ENCODE data around the gene LPCAT4. TPM values are rescaled to one million over a fixed set of nuclear protein-coding genes. Genes with fewer than 3 reads are reported as not detected.
"Not testable (repeated sequence)": the region's sequence is repeated elsewhere in the genome, so short reads cannot be mapped to it uniquely, and the experiment has no call there.

The LPCAT4 gene
- total RNA-seq, 8 experiments from 2014 or later: 9.9 to 39.6 (median 21.8) TPM

GRCh38 chr15:34359416-34359815 lies 7.6 kb downstream of the LPCAT4 start:
- ATAC-seq (replicated peaks in 6 of 8): peak in 1 of 8 experiments; percentile 39
- in situ Hi-C loops (cut with MboI; ENCODE audit: low pct_unique_long_range_greater_than_20kb in 2 of 9, low sequenced_read_pairs in 9 of 9, unreplicated experiment in 9 of 9): loop anchor here in 3 of 9 experiments (25.0 kb wide), 2 partner anchors 228 to 247 kb away; partner anchors contain the start of genes GOLGA8B (in 2 of the 3), EMC7 (in 1 of the 3) and PGBD4 (in 1 of the 3)
- 40 to 100% (median 80%) methylated on average over 1 to 3 of the region's 3 CpGs; no CpG with 5 or more reads in 6 of the 10 experiments for WGBS, 10 experiments

GRCh38 chr15:34358948-34359347 lies 8.0 kb downstream of the LPCAT4 start:
- Histone ChIP-seq H3K4me1 (replicated peaks in 1 of 2) (no peaks in the 10 kb centered on the region), H3K27ac (no peak overlapping the region), H3K4me3 (no peak overlapping the region)
- in situ Hi-C loops (cut with MboI; ENCODE audit: low pct_unique_long_range_greater_than_20kb in 2 of 9, low sequenced_read_pairs in 9 of 9, unreplicated experiment in 9 of 9): loop anchor here in 3 of 9 experiments (25.0 kb wide), 2 partner anchors 228 to 247 kb away; partner anchors contain the start of genes GOLGA8B (in 2 of the 3), EMC7 (in 1 of the 3) and PGBD4 (in 1 of the 3)
- WGBS, 10 experiments: 81 to 100% (median 92%) methylated on average over 1 to 3 of the region's 4 CpGs; no CpG with 5 or more reads in 5 of the 10 experiments
- ATAC-seq (replicated peaks in 6 of 8): no peak

More at GRCh38 chr15:34359416-34359815, 7.6 kb downstream of the LPCAT4 start:
- Histone ChIP-seq H3K4me3 (no peak overlapping the region), H3K27ac (no peak overlapping the region), H3K4me1 (replicated peaks in 1 of 2) (no peaks in the 10 kb centered on the region)

GRCh38 chr15:34358367-34358766 lies 8.6 kb downstream of the LPCAT4 start:
- H3K27ac ChIP-seq: no peak overlapping the region
- 64 to 100% (median 93%) methylated on average over 1 to 3 of the region's 3 CpGs; no CpG with 5 or more reads in 3 of the 10 experiments for WGBS, 10 experiments
- no peaks in the 10 kb centered on the region for H3K4me1 ChIP-seq (replicated peaks in 1 of 2)
- in situ Hi-C loops (cut with MboI; ENCODE audit: low pct_unique_long_range_greater_than_20kb in 2 of 9, low sequenced_read_pairs in 9 of 9, unreplicated experiment in 9 of 9): loop anchor here in 3 of 9 experiments (25.0 kb wide), 2 partner anchors 229 to 246 kb away; partner anchors contain the start of genes GOLGA8B (in 2 of the 3), EMC7 (in 1 of the 3) and PGBD4 (in 1 of the 3)
- peak in 1 of 8 experiments; percentile 35 for ATAC-seq (replicated peaks in 6 of 8)
- no peak overlapping the region for H3K4me3 ChIP-seq

- WGBS, 10 experiments: 25 to 100% (median 86%) methylated on average over 1 of the region's 1 CpG; no CpG with 5 or more reads in 5 of the 10 experiments
- H3K4me3 ChIP-seq: no peak overlapping the region
- no peaks in the 10 kb centered on the region for H3K4me1 ChIP-seq (replicated peaks in 1 of 2)
- no peak for ATAC-seq (replicated peaks in 6 of 8)
- in situ Hi-C loops (cut with MboI; ENCODE audit: low pct_unique_long_range_greater_than_20kb in 2 of 9, low sequenced_read_pairs in 9 of 9, unreplicated experiment in 9 of 9): loop anchor here in 3 of 9 experiments (25.0 kb wide), 2 partner anchors 230 to 245 kb away; partner anchors contain the start of genes GOLGA8B (in 2 of the 3), EMC7 (in 1 of the 3) and PGBD4 (in 1 of the 3)
- H3K27ac ChIP-seq: no peak overlapping the region
Observed at GRCh38 chr15:34357653-34358052, 9.3 kb downstream of the LPCAT4 start.

GRCh38 chr15:34355241-34355640 lies 11.8 kb downstream of the LPCAT4 start:
- in situ Hi-C loops (cut with MboI; ENCODE audit: low pct_unique_long_range_greater_than_20kb in 2 of 9, low sequenced_read_pairs in 9 of 9, unreplicated experiment in 9 of 9): loop anchor here in 3 of 9 experiments (25.0 kb wide), 2 partner anchors 232 to 243 kb away; partner anchors contain the start of genes GOLGA8B (in 2 of the 3), EMC7 (in 1 of the 3) and PGBD4 (in 1 of the 3)
- no peak for ATAC-seq (replicated peaks in 6 of 8)
- 58 to 100% (median 91%) methylated on average over 1 to 7 of the region's 9 CpGs; no CpG with 5 or more reads in 2 of the 10 experiments for WGBS, 10 experiments
- no peak overlapping the region for H3K4me3 ChIP-seq
- no peaks in the 10 kb centered on the region for H3K4me1 ChIP-seq (replicated peaks in 1 of 2)
- no peak overlapping the region for H3K27ac ChIP-seq

- in situ Hi-C loops (cut with MboI; ENCODE audit: low pct_unique_long_range_greater_than_20kb in 2 of 9, low sequenced_read_pairs in 9 of 9, unreplicated experiment in 9 of 9): loop anchor here in 3 of 9 experiments (25.0 kb wide), 2 partner anchors 233 to 242 kb away; partner anchors contain the start of genes GOLGA8B (in 2 of the 3), EMC7 (in 1 of the 3) and PGBD4 (in 1 of the 3)
Observed at GRCh38 chr15:34354286-34354685, 12.7 kb downstream of the LPCAT4 start.

GRCh38 chr15:34353627-34354026 lies 13.4 kb downstream of the LPCAT4 start:
- Histone ChIP-seq H3K4me1 (replicated peaks in 1 of 2) (no peaks in the 10 kb centered on the region), H3K4me3 (no peak overlapping the region), H3K27ac (no peak overlapping the region)
- WGBS, 10 experiments: 14 to 57% (median 45%) methylated on average over 1 to 2 of the region's 2 CpGs; no CpG with 5 or more reads in 6 of the 10 experiments
- no peak for ATAC-seq (replicated peaks in 6 of 8)
- in situ Hi-C loops (cut with MboI; ENCODE audit: low pct_unique_long_range_greater_than_20kb in 2 of 9, low sequenced_read_pairs in 9 of 9, unreplicated experiment in 9 of 9): loop anchor here in 3 of 9 experiments (25.0 kb wide), 2 partner anchors 234 to 241 kb away; partner anchors contain the start of genes GOLGA8B (in 2 of the 3), EMC7 (in 1 of the 3) and PGBD4 (in 1 of the 3)

More at GRCh38 chr15:34354286-34354685, 12.7 kb downstream of the LPCAT4 start:
- Histone ChIP-seq H3K27ac (no peak overlapping the region), H3K4me3 (no peak overlapping the region), H3K4me1 (replicated peaks in 1 of 2) (no peaks in the 10 kb centered on the region)
- ATAC-seq (replicated peaks in 6 of 8): no peak
- WGBS, 10 experiments: 80 to 100% (median 100%) methylated on average over 1 to 6 of the region's 7 CpGs; no CpG with 5 or more reads in 5 of the 10 experiments

- not testable (repeated sequence) for H3K4me1 ChIP-seq (replicated peaks in 1 of 2); ATAC-seq (replicated peaks in 6 of 8); H3K27ac ChIP-seq; H3K4me3 ChIP-seq
- WGBS, 10 experiments: 90 to 100% (median 100%) methylated on average over 1 to 5 of the region's 12 CpGs; no CpG with 5 or more reads in 5 of the 10 experiments
- in situ Hi-C loops (cut with MboI; ENCODE audit: low pct_unique_long_range_greater_than_20kb in 2 of 9, low sequenced_read_pairs in 9 of 9, unreplicated experiment in 9 of 9): loop anchor here in 3 of 9 experiments (25.0 kb wide), 2 partner anchors 234 to 241 kb away; partner anchors contain the start of genes GOLGA8B (in 2 of the 3), EMC7 (in 1 of the 3) and PGBD4 (in 1 of the 3)
Observed at GRCh38 chr15:34352996-34353395, 14.0 kb downstream of the LPCAT4 start.

GRCh38 chr15:34349769-34350168 lies 17.2 kb downstream of the LPCAT4 start:
- WGBS, 10 experiments: 20 to 72% (median 41%) methylated on average over 1 to 4 of the region's 4 CpGs; no CpG with 5 or more reads in 5 of the 10 experiments
- no peak for ATAC-seq (replicated peaks in 6 of 8)
- Histone ChIP-seq H3K27ac (no peak overlapping the region), H3K4me1 (replicated peaks in 1 of 2) (no peaks in the 10 kb centered on the region), H3K4me3 (no peak overlapping the region)
- in situ Hi-C loops (cut with MboI; ENCODE audit: low pct_unique_long_range_greater_than_20kb in 2 of 9, low sequenced_read_pairs in 9 of 9, unreplicated experiment in 9 of 9): loop anchor here in 4 of 9 experiments (25.0 kb wide), 4 partner anchors 112 to 262 kb away; partner anchors contain the start of genes EMC4 (in 2 of the 4), GOLGA8B (in 2 of the 4), EMC7 (in 1 of the 4) and PGBD4 (in 1 of the 4)

GRCh38 chr15:34348735-34349300 lies 18.2 kb downstream of the LPCAT4 start:
- in situ Hi-C loops (cut with MboI; ENCODE audit: low pct_unique_long_range_greater_than_20kb in 2 of 9, low sequenced_read_pairs in 9 of 9, unreplicated experiment in 9 of 9): loop anchor here in 2 of 9 experiments (25.0 kb wide), 2 partner anchors 112 to 262 kb away; partner anchors contain the start of gene EMC4 (in 2 of the 2)
- 17 to 100% (median 50%) methylated on average over 1 of the region's 1 CpG; no CpG with 5 or more reads in 3 of the 10 experiments for WGBS, 10 experiments
- Histone ChIP-seq H3K27ac (no peak overlapping the region), H3K4me1 (replicated peaks in 1 of 2) (no peaks in the 10 kb centered on the region), H3K4me3 (no peak overlapping the region)
- ATAC-seq (replicated peaks in 6 of 8): no peak

- no peak for ATAC-seq (replicated peaks in 6 of 8)
Observed at GRCh38 chr15:34347951-34348638, 18.9 kb downstream of the LPCAT4 start.

More at GRCh38 chr15:34347951-34348638, 18.9 kb downstream of the LPCAT4 start:
- WGBS, 10 experiments: 60 to 100% (median 82%) methylated on average over 1 to 9 of the region's 13 CpGs; no CpG with 5 or more reads in 3 of the 10 experiments
- no peak overlapping the region for H3K4me3 ChIP-seq
- H3K27ac ChIP-seq: no peak overlapping the region
- in situ Hi-C loops (cut with MboI; ENCODE audit: low pct_unique_long_range_greater_than_20kb in 2 of 9, low sequenced_read_pairs in 9 of 9, unreplicated experiment in 9 of 9): loop anchor here in 2 of 9 experiments (25.0 kb wide), 2 partner anchors 111 to 261 kb away; partner anchors contain the start of gene EMC4 (in 2 of the 2)
- no peaks in the 10 kb centered on the region for H3K4me1 ChIP-seq (replicated peaks in 1 of 2)
